ENCODE measurements around the gene BTN2A1. TPM values are rescaled to one million over a fixed set of nuclear protein-coding genes. Genes with fewer than 3 reads are reported as not detected.

Gene BTN2A1
- total RNA-seq, 1 donor from 2014 or later = 28.7 TPM

- no peak for TF ChIP-seq CTCF (IDR thresholded peaks at IDR 0.05; ENCODE audit: unreplicated experiment)
- no peak for DNase-seq (ENCODE audit: low spot score)
- H3K4me3 Mint-ChIP-seq (ENCODE audit: unreplicated experiment) = peak overlapping the region; percentile 62
- H3K27me3 Mint-ChIP-seq (ENCODE audit: unreplicated experiment) = peaks cover 13% of the 10 kb centered on the region
- peaks cover 73% of the 10 kb centered on the region for H3K36me3 Mint-ChIP-seq (ENCODE audit: low read depth, unreplicated experiment)
- H3K4me1 Mint-ChIP-seq (ENCODE audit: unreplicated experiment) = peaks cover 2% of the 10 kb centered on the region
- no peak overlapping the region for H3K27ac Mint-ChIP-seq (ENCODE audit: unreplicated experiment)
- no peaks in the 10 kb centered on the region for H3K9me3 Mint-ChIP-seq (ENCODE audit: unreplicated experiment)
Measured at GRCh38 chr6:26468829-26469228, 11.1 kb downstream of the BTN2A1 start.

GRCh38 chr6:26470643-26471042, 12.9 kb downstream of the BTN2A1 start:
- Mint-ChIP-seq H3K9me3 (ENCODE audit: unreplicated experiment) (no peaks in the 10 kb centered on the region), H3K27me3 (ENCODE audit: unreplicated experiment) (peaks cover 7% of the 10 kb centered on the region), H3K27ac (ENCODE audit: unreplicated experiment) (no peak overlapping the region), H3K4me3 (ENCODE audit: unreplicated experiment) (no peak overlapping the region), H3K36me3 (ENCODE audit: low read depth, unreplicated experiment) (peaks cover 56% of the 10 kb centered on the region), H3K4me1 (ENCODE audit: unreplicated experiment) (peaks cover 7% of the 10 kb centered on the region)
- no peak for TF ChIP-seq CTCF (IDR thresholded peaks at IDR 0.05; ENCODE audit: unreplicated experiment)
- no peak for DNase-seq (ENCODE audit: low spot score)

- H3K36me3 Mint-ChIP-seq (ENCODE audit: low read depth, unreplicated experiment) = peaks cover 44% of the 10 kb centered on the region
- H3K27me3 Mint-ChIP-seq (ENCODE audit: unreplicated experiment) = peaks cover 8% of the 10 kb centered on the region
- no peak overlapping the region for H3K4me3 Mint-ChIP-seq (ENCODE audit: unreplicated experiment)
- no peaks in the 10 kb centered on the region for H3K9me3 Mint-ChIP-seq (ENCODE audit: unreplicated experiment)
- TF ChIP-seq CTCF (IDR thresholded peaks at IDR 0.05; ENCODE audit: unreplicated experiment) = no peak
- H3K4me1 Mint-ChIP-seq (ENCODE audit: unreplicated experiment) = peaks cover 12% of the 10 kb centered on the region
- DNase-seq (ENCODE audit: low spot score) = no peak
- H3K27ac Mint-ChIP-seq (ENCODE audit: unreplicated experiment) = no peak overlapping the region
Measured at GRCh38 chr6:26471970-26472369, 14.2 kb downstream of the BTN2A1 start.

GRCh38 chr6:26472549-26473290, 15.0 kb downstream of the BTN2A1 start:
- TF ChIP-seq CTCF (IDR thresholded peaks at IDR 0.05; ENCODE audit: unreplicated experiment) = no peak
- Mint-ChIP-seq H3K4me1 (ENCODE audit: unreplicated experiment) (peaks cover 13% of the 10 kb centered on the region), H3K4me3 (ENCODE audit: unreplicated experiment) (no peak overlapping the region), H3K9me3 (ENCODE audit: unreplicated experiment) (no peaks in the 10 kb centered on the region), H3K36me3 (ENCODE audit: low read depth, unreplicated experiment) (peaks cover 37% of the 10 kb centered on the region), H3K27ac (ENCODE audit: unreplicated experiment) (no peak overlapping the region), H3K27me3 (ENCODE audit: unreplicated experiment) (peaks cover 10% of the 10 kb centered on the region)
- no peak for DNase-seq (ENCODE audit: low spot score)

- Mint-ChIP-seq H3K36me3 (ENCODE audit: low read depth, unreplicated experiment) (peaks cover 30% of the 10 kb centered on the region), H3K27ac (ENCODE audit: unreplicated experiment) (no peak overlapping the region), H3K4me3 (ENCODE audit: unreplicated experiment) (no peak overlapping the region)
Measured at GRCh38 chr6:26473429-26473757, 15.6 kb downstream of the BTN2A1 start.

More at GRCh38 chr6:26473429-26473757, 15.6 kb downstream of the BTN2A1 start:
- Mint-ChIP-seq H3K4me1 (ENCODE audit: unreplicated experiment) (peaks cover 13% of the 10 kb centered on the region), H3K27me3 (ENCODE audit: unreplicated experiment) (peaks cover 11% of the 10 kb centered on the region), H3K9me3 (ENCODE audit: unreplicated experiment) (no peaks in the 10 kb centered on the region)
- no peak for TF ChIP-seq CTCF (IDR thresholded peaks at IDR 0.05; ENCODE audit: unreplicated experiment)
- DNase-seq (ENCODE audit: low spot score) = no peak
